Left lung (tissue), 14 donors: Measurements from ENCODE around the gene FBXO2. TPM values are rescaled to one million over a fixed set of nuclear protein-coding genes. Genes with fewer than 3 reads are reported as not detected.

Experiments
- ATAC-seq: fragments of 200-7000 bp; cut with Tn5 transposase; one replicate; pipeline ENCODE4 v1.9.1; 2020; ENCODE audit warnings: moderate library complexity
- DNase-seq, 4 donors: peaks; one replicate each; pipeline ENCODE4 v3.0.0-alpha.2; 2013 to 2020
- H3K27ac ChIP-seq, 2 donors: fragments of 200-600 bp; sonication (generic) in 1 of 2; one replicate each; pipeline versions ENCODE4 v1.5.0 to v1.8.0; 2020 to 2021
- H3K27me3 ChIP-seq, 2 donors: fragments of 200-600 bp; sonication (generic) in 1 of 2; one replicate each; pipeline versions ENCODE4 v1.5.0 to v1.8.0; 2020 to 2021
- H3K36me3 ChIP-seq, 2 donors: fragments of 200-600 bp; sonication (generic) in 1 of 2; one replicate each; pipeline versions ENCODE4 v1.5.0 to v1.8.0; 2020 to 2021
- H3K4me1 ChIP-seq, 2 donors: fragments of 200-600 bp; one replicate each; pipeline ENCODE4 v1.8.0; 2021
- H3K4me3 ChIP-seq, 2 donors: fragments of 200-600 bp; sonication (generic) in 1 of 2; one replicate each; pipeline versions ENCODE4 v1.5.0 to v1.8.0; 2020 to 2021; ENCODE audit warnings: mild to moderate bottlenecking in 1 of 2
- H3K9me3 ChIP-seq, 2 donors: fragments of 200-600 bp; sonication (generic) in 1 of 2; one replicate each; pipeline versions ENCODE4 v1.5.0 to v1.8.0; 2020 to 2021
- CTCF ChIP-seq, 2 donors: fragments of 200-600 bp; sonication (generic) in 1 of 2; IDR thresholded peaks; one replicate each; pipeline versions ENCODE4 v1.5.0 to v1.8.0; 2021; ENCODE audit warnings: antibody characterized with exemption in 2 of 2
- intact Hi-C, 2 donors: fragments of 100-400 bp; cut with DNase I; formaldehyde crosslinking; loops; one replicate each; pipeline versions ENCODE4 v1.11.2 to v1.14.2; 2022
- long read RNA-seq, 12 donors: library from polyadenylated mRNA in 2 of 12; unstranded in 2 of 12; transcript quantifications; one replicate each; pipeline ENCODE4 v2.0.0 and lab custom pipeline, GENCODE V29; 2019 to 2026
- polyA plus RNA-seq, 6 donors: library from polyadenylated mRNA; unstranded; fragments of 120-200 nt; gene quantifications; one replicate each; pipeline ENCODE4 v1.2.1, GENCODE V29; 2013; ENCODE audit not compliant: insufficient read length in 6 of 6
- total RNA-seq, 2 donors: library from RNA; stranded (reverse); fragmentation: NEBNext Ultra II Directional; extraction: Animal tissue kit (Norgen Biotek cat#: 25700); gene quantifications; one replicate each; pipeline ENCODE4 v1.2.1, GENCODE V29; 2021
- donor health status: DM: no; HTN: yes; CAD: no.
- donor health status: DM: no; HTN: no; CAD: no.

Gene FBXO2
- total RNA-seq (10 to 100 TPM in 1 of 2 donors, 1 to 10 TPM in 1; 8.0 to 12.7 TPM), polyA plus RNA-seq (under 1 TPM; 0.57 to 0.92 (median 0.76) TPM)
- long read RNA-seq, donor 1: 0 reads
- long read RNA-seq, donor 2, partial matches to known transcripts: 9 of 16 reads
- long read RNA-seq, donor 2, other reads (novel, unspliced or antisense): 5 of 16 reads
- long read RNA-seq, donor 3: 0 reads
- long read RNA-seq, donor 4, transcript FBXO2-201 (6 exons, 1,560 nt): major isoform, 30 of 36 reads
- long read RNA-seq, donor 4, partial matches to known transcripts: 4 of 36 reads
- long read RNA-seq, donor 4, other reads (novel, unspliced or antisense): 2 of 36 reads
- long read RNA-seq, donor 5, partial matches to known transcripts: 5 of 6 reads
- long read RNA-seq, donor 5, other reads (novel, unspliced or antisense): 0 of 6 reads
- long read RNA-seq, donor 6, partial matches to known transcripts: 0 of 7 reads
- long read RNA-seq, donor 6, other reads (novel, unspliced or antisense): 6 of 7 reads
- long read RNA-seq, donor 7, partial matches to known transcripts: 14 of 15 reads
- long read RNA-seq, donor 7, other reads (novel, unspliced or antisense): 0 of 15 reads
- long read RNA-seq, donor 8: 0 reads
- long read RNA-seq, donor 9: 0 reads
- long read RNA-seq, donor 10, transcript FBXO2-201 (6 exons, 1,560 nt): major isoform, 7 of 8 reads
- long read RNA-seq, donor 10, partial matches to known transcripts: 0 of 8 reads
- long read RNA-seq, donor 10, other reads (novel, unspliced or antisense): 1 of 8 reads
- long read RNA-seq, donor 11, transcript FBXO2-201 (6 exons, 1,560 nt): major isoform, 14 of 21 reads
- long read RNA-seq, donor 11, partial matches to known transcripts: 0 of 21 reads
- long read RNA-seq, donor 11, other reads (novel, unspliced or antisense): 7 of 21 reads
- long read RNA-seq, donor 12, partial matches to known transcripts: 20 of 22 reads
- long read RNA-seq, donor 12, other reads (novel, unspliced or antisense): 0 of 22 reads

GRCh38 chr1:11654137-11654938 is at the start of gene FBXO2, which contains the start of gene FBXO44:
TSS of gene FBXO2 (minus strand) at chr1:11654429. CDS start at chr1:11654340, 89 bp downstream.
TSS of gene FBXO44 (plus strand) at chr1:11654877. CDS start at chr1:11655836, 959 bp downstream.
- peak within 1 kb of the TSS in 1 of 2 donors; percentile 30 for H3K27ac ChIP-seq
- H3K4me1 ChIP-seq: peaks cover 8 to 40% of the 10 kb centered on the region in 2 donors
- peak in 3 of 4 donors; percentile 30 to 90 (median 75) for DNase-seq
- peak within 1 kb of the TSS; percentile 57 to 64 for H3K4me3 ChIP-seq
- H3K27me3 ChIP-seq: peaks cover 9 to 40% of the 10 kb centered on the region in 2 donors
- intact Hi-C loops: loop anchor here in 1 of 2 donors (5.0 kb wide), 1 partner anchor 68 kb away; no protein-coding TSS in a partner anchor
- TF ChIP-seq CTCF (IDR thresholded peaks at IDR 0.05): no peak
- H3K36me3 ChIP-seq: no peaks in the 10 kb centered on the region
- ATAC-seq: peak; percentile 77
- no peaks in the 10 kb centered on the region for H3K9me3 ChIP-seq

- TF ChIP-seq CTCF (IDR thresholded peaks at IDR 0.05): no peak
- Histone ChIP-seq H3K4me3 (no peak overlapping the region), H3K9me3 (no peaks in the 10 kb centered on the region), H3K27ac (no peak overlapping the region), H3K36me3 (no peaks in the 10 kb centered on the region), H3K27me3 (peaks cover 11 to 62% of the 10 kb centered on the region in 2 donors), H3K4me1 (no peaks in the 10 kb centered on the region)
- ATAC-seq: no peak
- DNase-seq: no peak
- intact Hi-C loops: no loop called here
Observed at GRCh38 chr1:11703357-11704193, 49.3 kb upstream of the FBXO2 start.

- intact Hi-C loops: no loop called here
- Histone ChIP-seq H3K27ac (no peak overlapping the region), H3K4me1 (no peaks in the 10 kb centered on the region), H3K4me3 (no peak overlapping the region), H3K36me3 (no peaks in the 10 kb centered on the region), H3K27me3 (peaks cover 11 to 62% of the 10 kb centered on the region in 2 donors), H3K9me3 (no peaks in the 10 kb centered on the region)
- no peak for DNase-seq
- ATAC-seq: no peak
- TF ChIP-seq CTCF (IDR thresholded peaks at IDR 0.05): no peak
Observed at GRCh38 chr1:11701981-11702803, 48.0 kb upstream of the FBXO2 start.

- TF ChIP-seq CTCF (IDR thresholded peaks at IDR 0.05): no peak
- no peaks in the 10 kb centered on the region for H3K9me3 ChIP-seq
- peaks cover 11 to 62% of the 10 kb centered on the region in 2 donors for H3K27me3 ChIP-seq
- H3K36me3 ChIP-seq: no peaks in the 10 kb centered on the region
- ATAC-seq (peak; percentile 38), DNase-seq (no peak)
- H3K27ac ChIP-seq: no peak overlapping the region
- H3K4me1 ChIP-seq: no peaks in the 10 kb centered on the region
- H3K4me3 ChIP-seq: no peak overlapping the region
- intact Hi-C loops: no loop called here
Observed at GRCh38 chr1:11701551-11701961, 47.3 kb upstream of the FBXO2 start.
